HG02763 (cell line): ENCODE measurements around the gene MEF2A.
"Not testable (repeated sequence)": the region's sequence is repeated elsewhere in the genome, so short reads cannot be mapped to it uniquely, and the experiment has no call there.

Experiments used
- ATAC-seq: cut with Tn5 transposase; IDR thresholded peaks from one replicate; pipeline ENCODE4 v1.9.1; 2021; ENCODE audit warnings: mild to moderate bottlenecking, moderate library complexity; ENCODE audit not compliant: unreplicated experiment

MEF2A gene

GRCh38 chr15:99644913-99645542, 79.2 kb downstream of the MEF2A start:
- no peak for ATAC-seq

DNA sequence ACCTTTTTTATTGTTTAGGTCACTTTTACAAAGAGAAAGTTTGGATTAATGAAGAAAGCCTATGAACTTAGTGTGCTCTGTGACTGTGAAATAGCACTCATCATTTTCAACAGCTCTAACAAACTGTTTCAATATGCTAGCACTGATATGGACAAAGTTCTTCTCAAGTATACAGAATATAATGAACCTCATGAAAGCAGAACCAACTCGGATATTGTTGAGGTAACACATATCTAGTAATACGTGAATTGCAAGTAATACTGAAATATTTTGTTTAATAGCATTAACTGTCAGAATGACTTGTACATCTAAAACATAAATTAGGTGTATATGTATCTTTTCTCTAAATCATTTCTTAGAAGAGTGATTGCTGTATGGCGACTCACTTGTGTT, 79.8 kb downstream of the MEF2A start:
- no peak for ATAC-seq

GRCh38 chr15:99645951-99646350, 80.2 kb downstream of the MEF2A start:
- ATAC-seq, result no peak

DNA sequence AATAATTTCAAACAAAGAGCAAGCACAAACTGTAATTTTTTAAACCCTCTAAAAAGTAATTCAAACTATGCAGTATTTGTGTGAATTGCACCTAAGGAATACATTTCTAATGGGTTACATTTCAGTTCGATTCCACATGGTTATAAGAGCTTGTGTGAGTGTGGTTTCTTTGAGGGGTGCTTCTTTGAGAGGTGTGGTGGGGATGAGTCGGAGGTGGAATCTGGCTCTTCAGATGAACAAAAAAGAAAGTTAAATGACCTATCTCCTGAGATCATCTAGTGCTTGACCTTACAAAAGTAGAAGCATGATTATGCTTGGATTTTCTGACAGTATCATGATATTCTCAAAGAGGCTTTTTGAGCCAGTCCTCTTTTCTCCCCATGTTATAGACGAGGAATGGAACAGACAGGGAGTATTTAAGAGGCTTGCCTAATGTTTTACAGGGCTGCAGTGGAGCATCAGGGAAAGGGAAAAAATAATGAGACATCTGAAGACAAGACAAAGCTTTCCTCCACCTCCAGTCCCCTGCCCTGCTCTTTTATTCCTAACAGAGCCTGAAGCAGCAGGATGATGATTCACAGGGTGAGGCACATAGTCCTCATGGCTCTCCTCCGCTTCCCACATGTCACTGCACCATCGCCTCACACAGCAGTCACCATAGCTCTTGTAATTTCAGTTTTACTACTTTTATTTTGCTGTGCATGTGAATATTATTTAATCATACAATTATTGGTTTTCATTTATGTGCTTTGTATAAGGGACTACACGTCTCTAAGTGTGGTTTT, 85.4 kb downstream of the MEF2A start:
- no peak for ATAC-seq

DNA sequence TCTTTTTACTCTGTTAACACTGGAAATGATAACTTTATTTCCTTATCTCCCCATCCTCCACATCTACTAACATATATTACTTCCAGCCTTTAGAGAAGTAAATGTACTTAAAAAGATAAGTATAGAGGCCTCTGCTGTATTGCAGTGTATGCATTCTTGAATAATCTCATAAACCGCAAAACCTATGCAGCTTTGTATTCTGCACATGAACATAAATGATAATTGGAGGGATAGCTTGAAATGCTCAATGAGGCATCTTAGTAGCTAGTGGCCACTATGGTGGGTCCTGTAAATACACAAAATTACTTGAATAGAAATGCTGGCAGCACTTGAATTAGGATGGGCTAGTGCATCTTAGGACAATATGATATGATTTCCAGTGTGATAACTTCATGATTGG, 90.4 kb downstream of the MEF2A start:
- ATAC-seq, result no peak

GRCh38 chr15:99657996-99658395, 92.2 kb downstream of the MEF2A start:
- ATAC-seq, result no peak

DNA sequence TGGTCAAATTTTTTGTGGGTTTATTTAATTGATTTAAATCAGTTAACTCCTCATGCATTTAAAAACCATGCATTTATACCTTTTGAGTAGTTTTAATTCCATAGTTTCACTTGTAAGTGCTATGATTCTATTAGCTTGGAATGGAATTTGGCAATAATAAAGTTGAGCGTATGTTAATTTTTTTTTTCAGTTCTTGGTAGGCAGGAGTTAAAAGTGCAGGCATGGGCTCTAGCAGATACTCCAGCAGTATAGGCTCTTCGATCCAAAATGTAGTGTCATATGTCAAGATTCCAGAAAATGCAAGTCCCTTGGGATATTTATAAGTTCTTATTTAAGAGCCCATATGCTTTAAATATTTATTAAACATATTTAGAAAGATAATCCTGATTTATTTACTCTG, 97.1 kb downstream of the MEF2A start:
- no peak for ATAC-seq

GRCh38 chr15:99666073-99666472, 100.3 kb downstream of the MEF2A start:
- not testable (repeated sequence) for ATAC-seq

DNA sequence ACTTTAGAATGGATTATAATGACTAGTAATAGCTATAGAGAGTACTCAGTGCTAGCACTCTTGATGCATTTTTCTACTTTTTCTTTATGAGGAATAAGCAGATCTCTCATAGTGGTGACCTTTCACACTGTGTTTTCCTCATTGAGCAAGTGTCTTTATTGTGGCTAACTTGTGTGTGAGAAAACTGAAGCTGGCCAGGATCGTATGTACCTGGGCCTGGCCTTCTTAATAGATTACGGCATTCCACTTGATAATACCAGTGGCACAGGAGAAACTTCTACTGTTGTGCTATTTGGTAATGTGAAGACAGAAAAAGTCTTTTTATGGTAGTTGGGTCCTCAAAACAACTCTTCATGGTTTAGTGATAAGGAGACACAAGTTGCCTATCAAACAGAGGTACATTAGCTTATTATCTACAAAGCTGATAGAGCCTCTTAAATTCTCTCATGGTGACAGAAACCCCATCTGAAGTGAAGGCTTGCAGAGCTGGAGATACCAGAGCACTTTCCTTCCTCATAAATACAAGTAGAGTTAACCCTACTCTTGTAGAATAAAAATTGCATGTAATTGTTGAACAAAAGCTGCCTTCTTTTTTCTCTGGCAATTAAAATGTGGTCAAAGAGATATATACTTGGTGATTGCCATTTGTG, 102.9 kb downstream of the MEF2A start:
- ATAC-seq, result no peak

- no peak for ATAC-seq
Observed at GRCh38 chr15:99669250-99669649, 103.5 kb downstream of the MEF2A start.

DNA sequence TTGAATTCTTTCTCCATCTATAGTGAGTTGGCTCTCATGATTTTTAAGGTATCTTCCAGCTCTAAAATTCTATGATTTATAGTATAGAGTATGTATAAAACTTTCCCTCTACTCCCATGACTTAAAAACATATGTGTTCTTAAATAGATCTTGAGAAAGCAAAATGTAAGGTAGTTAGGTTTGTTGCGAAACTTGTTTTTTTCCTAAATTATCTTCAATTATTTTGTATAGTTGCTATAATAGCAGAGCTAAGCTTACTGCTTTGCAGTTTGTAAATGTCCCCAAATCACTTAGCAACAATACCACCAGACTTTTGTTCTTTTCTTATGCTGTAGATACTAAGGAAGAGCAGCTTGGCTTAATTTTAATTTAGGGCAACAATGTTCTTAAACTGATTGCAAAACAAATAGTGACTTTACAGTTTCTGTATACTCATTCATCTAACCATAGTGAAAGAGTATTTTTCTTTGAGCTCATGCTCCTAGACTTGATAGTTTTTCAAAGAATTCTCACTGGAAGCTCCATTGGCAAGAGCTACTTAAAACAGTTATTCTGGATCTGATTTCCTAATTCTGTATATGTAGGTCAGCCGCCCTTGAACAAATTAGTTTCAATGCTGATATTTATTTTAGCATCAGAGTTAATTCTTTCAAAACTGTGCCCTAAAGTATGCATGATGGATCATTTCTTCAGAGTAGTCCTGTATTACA, 106.3 kb downstream of the MEF2A start:
- ATAC-seq, result no peak

DNA sequence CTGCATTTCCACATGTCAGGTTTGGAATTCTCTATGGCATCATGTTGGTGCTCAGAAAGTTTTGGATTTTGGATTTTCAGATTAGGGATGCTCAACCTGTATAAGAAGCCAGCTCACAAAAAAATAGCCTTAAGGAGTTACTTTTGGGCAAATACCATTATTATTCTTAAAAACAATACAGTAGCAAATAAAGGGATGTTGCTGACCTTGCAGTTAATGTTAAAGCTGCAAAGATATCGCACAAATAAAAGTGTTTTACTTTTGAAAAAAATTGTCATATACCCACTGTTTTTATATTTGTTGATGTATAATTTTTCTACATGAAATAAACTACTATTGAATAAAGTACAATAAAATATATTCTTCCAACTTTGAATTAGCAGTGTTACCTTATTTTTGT, 107.3 kb downstream of the MEF2A start:
- no peak for ATAC-seq

DNA sequence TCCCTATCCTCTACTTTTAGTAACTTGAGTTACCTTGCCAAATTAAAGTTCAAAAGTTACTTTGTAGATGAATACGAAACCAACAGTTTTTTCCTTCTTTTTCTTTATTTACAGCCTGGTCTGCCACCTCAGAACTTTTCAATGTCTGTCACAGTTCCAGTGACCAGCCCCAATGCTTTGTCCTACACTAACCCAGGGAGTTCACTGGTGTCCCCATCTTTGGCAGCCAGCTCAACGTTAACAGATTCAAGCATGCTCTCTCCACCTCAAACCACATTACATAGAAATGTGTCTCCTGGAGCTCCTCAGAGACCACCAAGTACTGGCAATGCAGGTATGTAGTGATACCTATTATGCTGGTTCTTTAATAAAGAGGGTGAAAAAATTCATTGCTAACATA, 108.5 kb downstream of the MEF2A start:
- ATAC-seq, result no peak

DNA sequence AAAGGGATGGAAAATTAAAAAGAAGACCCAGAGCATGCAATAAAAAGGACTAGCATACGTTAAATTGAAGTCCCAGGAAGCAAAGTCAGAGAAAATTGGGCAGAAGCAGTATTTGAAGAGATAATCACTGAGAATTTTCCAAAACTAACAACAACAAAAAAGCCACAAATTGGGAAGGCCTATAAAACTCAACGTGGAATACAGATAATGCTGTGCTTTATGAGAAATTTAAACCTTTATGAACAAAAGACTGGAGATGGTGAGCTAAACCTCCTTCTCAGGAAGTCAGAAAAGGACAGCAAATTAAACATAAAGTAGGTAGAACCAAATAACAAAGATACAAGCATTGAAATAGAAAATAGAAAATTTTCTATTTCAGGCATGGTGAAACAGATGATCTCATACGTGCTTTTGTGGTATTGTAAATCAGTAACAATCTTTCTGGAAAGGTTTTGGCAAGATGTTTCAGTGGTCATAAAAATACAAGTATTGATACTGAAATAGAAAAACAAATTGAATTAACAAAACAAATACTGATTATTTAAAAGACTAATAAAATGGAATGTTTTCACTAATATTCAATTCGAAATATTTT, 111.9 kb downstream of the MEF2A start:
- peak; percentile 60 for ATAC-seq

DNA sequence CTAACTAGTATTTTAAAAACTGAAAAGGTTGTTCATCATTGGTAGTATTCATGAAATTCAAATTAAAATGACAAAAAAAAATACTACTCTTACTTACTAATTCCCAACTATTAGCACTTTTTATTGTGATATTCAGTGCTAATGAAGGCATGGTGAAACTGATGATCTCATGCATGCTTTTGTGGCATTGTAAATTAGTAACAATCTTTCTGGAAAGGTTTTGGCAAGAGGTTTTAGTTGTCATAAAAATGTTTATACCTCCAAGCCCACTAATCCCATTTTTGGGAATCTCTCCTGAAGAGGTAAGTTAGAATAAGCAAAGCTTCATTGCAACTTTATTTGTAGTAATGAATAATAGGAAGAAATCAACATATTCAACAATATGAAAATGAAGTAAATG, 114.5 kb downstream of the MEF2A start:
- no peak for ATAC-seq

DNA sequence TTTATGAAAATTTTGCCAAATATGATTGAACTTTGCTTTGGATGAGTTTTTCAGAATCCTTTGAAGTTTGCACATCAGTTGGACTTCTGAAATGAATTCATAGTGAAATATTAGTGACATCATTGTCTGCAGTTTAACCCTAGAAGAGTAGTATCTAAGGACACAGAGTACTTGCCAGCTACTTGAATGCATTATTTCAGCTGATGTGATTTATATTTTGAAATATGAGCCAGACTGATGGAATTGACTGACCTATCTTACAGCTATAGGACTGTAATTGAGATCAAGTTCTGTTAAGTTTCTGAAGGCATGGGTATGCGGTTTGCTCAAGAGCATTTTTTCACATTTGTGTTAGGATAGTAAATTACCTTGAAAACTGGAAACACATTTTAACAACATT, 116.2 kb downstream of the MEF2A start:
- ATAC-seq, result no peak

DNA sequence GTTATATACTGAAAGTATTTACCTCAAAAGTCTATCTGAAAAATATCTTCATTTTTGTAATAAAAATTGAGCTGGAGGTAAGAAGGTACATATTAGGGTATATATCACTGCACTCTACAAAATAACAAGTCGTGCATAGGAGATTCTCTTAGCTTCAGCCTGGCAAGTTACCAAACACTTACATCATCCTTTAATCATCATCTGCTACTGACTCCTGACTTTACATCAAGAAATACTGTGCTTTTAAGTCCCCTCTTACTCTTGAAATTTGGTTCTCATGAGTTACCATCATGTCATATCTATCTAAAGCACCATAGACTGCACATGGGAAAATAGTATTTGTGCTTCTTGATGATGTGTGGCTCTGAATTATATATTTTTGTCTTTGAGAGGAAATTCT, 116.7 kb downstream of the MEF2A start:
- no peak for ATAC-seq

GRCh38 chr15:99683000-99683670, 117.4 kb downstream of the MEF2A start:
- ATAC-seq, result no peak

DNA sequence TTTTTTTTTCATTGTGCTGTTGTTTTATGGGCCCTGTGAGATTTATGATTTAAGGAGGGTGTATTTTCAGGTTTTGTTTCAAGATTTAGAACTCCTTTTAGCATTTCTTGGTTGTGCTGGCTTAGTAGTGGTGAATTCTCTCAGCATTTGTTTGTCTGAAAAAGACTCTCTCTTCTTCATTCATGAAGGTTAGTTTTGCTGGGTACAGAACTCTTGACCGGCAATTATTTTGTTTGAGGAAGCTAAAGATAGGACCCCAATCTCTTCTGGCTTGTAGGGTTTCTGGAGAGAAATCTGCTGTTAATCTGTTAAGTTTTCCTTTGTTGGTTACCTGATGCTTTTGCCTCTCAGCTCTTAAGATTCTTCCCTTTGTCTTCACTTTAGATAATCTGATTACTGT, 120.5 kb downstream of the MEF2A start:
- ATAC-seq, result no peak

DNA sequence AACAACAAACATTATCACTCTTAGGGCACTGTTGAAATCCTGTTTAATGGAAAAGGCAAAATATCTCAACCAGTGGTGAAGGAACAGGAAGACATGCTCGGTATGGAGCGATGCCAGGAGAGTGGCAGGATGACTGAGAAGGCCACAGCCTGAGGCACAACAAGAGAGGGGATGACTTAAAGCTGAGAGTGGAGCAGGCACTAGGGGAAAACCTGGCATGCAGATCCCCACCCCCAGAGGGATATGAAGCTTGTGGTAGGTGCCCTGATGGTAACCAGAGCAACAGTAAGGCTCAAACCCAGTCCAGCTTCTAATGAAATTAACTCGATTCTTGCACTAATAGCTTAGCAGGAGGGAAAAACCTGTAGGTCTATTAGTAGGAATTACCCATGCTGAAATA, 127.0 kb downstream of the MEF2A start:
- ATAC-seq, result no peak

DNA sequence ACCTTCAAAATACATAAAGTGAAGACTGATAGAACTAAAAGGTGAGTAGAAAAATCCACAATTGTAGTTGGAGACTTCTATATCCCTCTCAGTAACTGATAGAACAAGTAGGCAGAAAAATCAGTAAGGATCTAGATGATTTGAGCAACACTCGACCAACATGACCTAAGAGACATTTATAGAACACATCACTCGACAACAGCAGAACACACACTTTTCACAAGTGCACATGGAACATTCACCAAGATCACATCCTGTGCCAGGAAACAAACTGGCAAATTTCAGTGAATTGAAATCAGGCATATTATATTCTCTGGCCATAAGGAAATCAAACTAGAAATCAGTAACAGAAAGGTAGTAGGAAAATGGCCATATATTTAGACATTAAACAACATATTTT, 130.3 kb downstream of the MEF2A start:
- ATAC-seq, result no peak
